ENCODE results near the gene FAF2. TPM values are rescaled to one million over a fixed set of nuclear protein-coding genes. Genes with fewer than 3 reads are reported as not detected.
A peak's percentile ranks its signal among the peaks of the same experiment; 100 is the strongest.
"Not testable (repeated sequence)": the region's sequence is repeated elsewhere in the genome, so short reads cannot be mapped to it uniquely, and the experiment has no call there.

Gene FAF2
- total RNA-seq, 2 experiments from 2014 or later, result 27.5 to 30.1 TPM

- no peak for DNase-seq
- Mint-ChIP-seq H3K27ac (no peak overlapping the region), H3K27me3 (peaks cover 5% of the 10 kb centered on the region), H3K36me3 (ENCODE audit: low read depth) (peaks cover under 1% of the 10 kb centered on the region), H3K9me3 (no peaks in the 10 kb centered on the region), H3K4me1 (ENCODE audit: low read depth) (peaks cover 6% of the 10 kb centered on the region), H3K4me3 (no peak overlapping the region)
- no peak for TF ChIP-seq CTCF (IDR thresholded peaks at IDR 0.05)
- ChIA-PET POLR2A (no interaction called here), CTCF (interaction anchor here (1.3 kb wide), 1 partner anchor 25 kb away, joined by 3 read pairs; the partner anchor contains the start of gene CLTB)
- peaks cover 8% of the 10 kb centered on the region for H3K4me1 ChIP-seq (ENCODE audit: insufficient read depth, low read length)
- no peak for ATAC-seq (ENCODE audit: poor library complexity)
- H3K27ac ChIP-seq (ENCODE audit: low read depth in 1 of 2, low read length in 2 of 2), result no peak overlapping the region
- intact Hi-C loops (cut with DNase I, micrococcal nuclease), result no loop called here
- no peaks in the 10 kb centered on the region for H3K27me3 ChIP-seq (ENCODE audit: control insufficient read depth in 1 of 2, insufficient read depth in 2 of 2, low read length in 2 of 2)
- H3K36me3 ChIP-seq (ENCODE audit: insufficient read depth, low read length), result no peaks in the 10 kb centered on the region
- H3K9me3 ChIP-seq (ENCODE audit: control insufficient read depth in 1 of 2, insufficient read depth in 1 of 2, low read length in 2 of 2), result no peaks in the 10 kb centered on the region
- no peak overlapping the region for H3K4me3 ChIP-seq (ENCODE audit: low read length)
These were observed 6.3 kb upstream of the FAF2 start for GRCh38 chr5:176441921-176442323.

GRCh38 chr5:176442911-176443310 is 5.3 kb upstream of the FAF2 start:
- H3K27me3 ChIP-seq (ENCODE audit: control insufficient read depth in 1 of 2, insufficient read depth in 2 of 2, low read length in 2 of 2); H3K9me3 ChIP-seq (ENCODE audit: control insufficient read depth in 1 of 2, insufficient read depth in 1 of 2, low read length in 2 of 2); DNase-seq; H3K9me3 Mint-ChIP-seq; POLR2A ChIA-PET; H3K27ac ChIP-seq (ENCODE audit: low read depth in 1 of 2, low read length in 2 of 2); H3K4me3 ChIP-seq (ENCODE audit: low read length); H3K27ac Mint-ChIP-seq; H3K27me3 Mint-ChIP-seq; intact Hi-C loops (cut with DNase I, micrococcal nuclease); ATAC-seq (ENCODE audit: poor library complexity); H3K36me3 ChIP-seq (ENCODE audit: insufficient read depth, low read length): not testable (repeated sequence)
- CTCF ChIA-PET, result interaction anchor here (1.3 kb wide), 1 partner anchor 26 kb away, joined by 3 read pairs; the partner anchor contains the start of gene CLTB
- peaks cover 12% of the 10 kb centered on the region for H3K4me1 ChIP-seq (ENCODE audit: insufficient read depth, low read length)
- peaks cover 11% of the 10 kb centered on the region for H3K4me1 Mint-ChIP-seq (ENCODE audit: low read depth)
- H3K4me3 Mint-ChIP-seq, result peak overlapping the region; percentile 20
- peaks cover 11% of the 10 kb centered on the region for H3K36me3 Mint-ChIP-seq (ENCODE audit: low read depth)

GRCh38 chr5:176444742-176445141 is 3.4 kb upstream of the FAF2 start:
- Mint-ChIP-seq H3K4me3 (no peak overlapping the region), H3K27ac (no peak overlapping the region), H3K36me3 (ENCODE audit: low read depth) (peaks cover 23% of the 10 kb centered on the region), H3K9me3 (no peaks in the 10 kb centered on the region), H3K27me3 (no peaks in the 10 kb centered on the region), H3K4me1 (ENCODE audit: low read depth) (peaks cover 28% of the 10 kb centered on the region)
- TF ChIP-seq CTCF (IDR thresholded peaks at IDR 0.05), result no peak
- POLR2A ChIA-PET, result no interaction called here
- DNase-seq (no peak), ATAC-seq (ENCODE audit: poor library complexity) (no peak)
- CTCF ChIA-PET, result no interaction called here
- Histone ChIP-seq H3K9me3 (ENCODE audit: control insufficient read depth in 1 of 2, insufficient read depth in 1 of 2, low read length in 2 of 2) (no peaks in the 10 kb centered on the region), H3K4me3 (ENCODE audit: low read length) (no peak overlapping the region), H3K27me3 (ENCODE audit: control insufficient read depth in 1 of 2, insufficient read depth in 2 of 2, low read length in 2 of 2) (no peaks in the 10 kb centered on the region), H3K36me3 (ENCODE audit: insufficient read depth, low read length) (no peaks in the 10 kb centered on the region), H3K27ac (ENCODE audit: low read depth in 1 of 2, low read length in 2 of 2) (no peak overlapping the region), H3K4me1 (ENCODE audit: insufficient read depth, low read length) (peaks cover 22% of the 10 kb centered on the region)
- intact Hi-C loops (cut with DNase I, micrococcal nuclease), result loop anchor here in 1 of 2 experiments (5.0 kb wide), 1 partner anchor 203 kb away; the partner anchor contains the start of gene TSPAN17
